Stimulated activated CD4-positive, alpha-beta T cell treated with anti-CD3 and anti-CD28 coated beads, TNF-alpha, amount 100 ng/mL, for 4 hours (primary cell): Measurements from ENCODE around the gene OS9.
A peak's percentile ranks its signal among the peaks of the same experiment; 100 is the strongest.

ENCODE experiments used
- DNase-seq, 3 experiments: peaks; one replicate each; pipeline ENCODE4 v3.0.0-alpha.2; 2020; ENCODE audit warnings: low read depth in 3 of 3

The OS9 gene

GRCh38 chr12:57735952-57736740 lies 42.2 kb downstream of the OS9 start:
- DNase-seq = no peak

- no peak for DNase-seq
Observed at GRCh38 chr12:57736741-57737466, 43.0 kb downstream of the OS9 start.

- no peak for DNase-seq
Observed at GRCh38 chr12:57737467-57738460, 43.8 kb downstream of the OS9 start.

GRCh38 chr12:57738661-57739237 lies 44.8 kb downstream of the OS9 start, which contains the start of gene AGAP2:
TSS of gene AGAP2 (minus strand) at chr12:57738742. CDS start at chr12:57738246, 496 bp downstream.
- no peak for DNase-seq

GRCh38 chr12:57739387-57739786 lies 45.5 kb downstream of the OS9 start:
- DNase-seq = no peak

- DNase-seq = no peak
Observed at GRCh38 chr12:57739914-57740538, 46.1 kb downstream of the OS9 start.

GRCh38 chr12:57740656-57741412 lies 46.9 kb downstream of the OS9 start:
- DNase-seq = peak in 2 of 3 experiments; percentile 54 to 63

- DNase-seq = no peak
Observed at GRCh38 chr12:57741413-57741789, 47.5 kb downstream of the OS9 start.

- DNase-seq = peak; percentile 55 to 69 (median 60)
Observed at GRCh38 chr12:57741844-57742738, 48.2 kb downstream of the OS9 start.

GRCh38 chr12:57743769-57744168 lies 49.8 kb downstream of the OS9 start:
- no peak for DNase-seq

GRCh38 chr12:57744194-57744776 lies 50.4 kb downstream of the OS9 start:
- DNase-seq = peak in 2 of 3 experiments; percentile 53 to 59

- peak; percentile 84 to 88 (median 86) for DNase-seq
Observed at GRCh38 chr12:57744777-57745484, 51.0 kb downstream of the OS9 start, which contains the start of gene TSPAN31. TSS of gene TSPAN31 (plus strand) at chr12:57745039. CDS start at chr12:57745155, 116 bp downstream.

GRCh38 chr12:57745485-57745881 lies 51.6 kb downstream of the OS9 start:
- no peak for DNase-seq

- DNase-seq = no peak
Observed at GRCh38 chr12:57746025-57746424, 52.1 kb downstream of the OS9 start.

- DNase-seq = no peak
Observed at GRCh38 chr12:57749061-57749460, 55.1 kb downstream of the OS9 start.

GRCh38 chr12:57750561-57751431 lies 56.9 kb downstream of the OS9 start:
- no peak for DNase-seq

GRCh38 chr12:57751432-57751787 lies 57.5 kb downstream of the OS9 start:
- DNase-seq = no peak
